ENCODE results near the gene PVALEF.

PVALEF gene

GRCh38 chr17:81207610-81208581 lies 42.6 kb downstream of the PVALEF start:
- peak overlapping the region in 1 of 2 experiments; percentile 19 for H3K14ac ChIP-seq (ENCODE audit: low read length in 2 of 2)

GRCh38 chr17:81208651-81209050 lies 43.3 kb downstream of the PVALEF start:
- no peak overlapping the region for H3K4me3 ChIP-seq (ENCODE audit: insufficient read depth in 1 of 2, low read depth in 1 of 2, low read length in 2 of 2)
- peaks cover 10% of the 10 kb centered on the region for H3K4me1 ChIP-seq (ENCODE audit: control insufficient read depth, insufficient read depth, low read depth, low read length)
- H3K18ac ChIP-seq (ENCODE audit: low read depth in 1 of 2, low read length in 2 of 2), result no peak overlapping the region
- H3K36me3 ChIP-seq (ENCODE audit: control insufficient read depth in 1 of 2, insufficient read depth in 2 of 2, low read depth in 1 of 2, low read length in 2 of 2), result peaks cover 0 to 43% of the 10 kb centered on the region in 2 experiments
- no peak overlapping the region for H2BK12ac ChIP-seq (ENCODE audit: low read length in 2 of 2)
- peaks cover 17% of the 10 kb centered on the region for H3K79me1 ChIP-seq (replicated peaks; ENCODE audit: low read length, poor library complexity, severe bottlenecking)
- no peak overlapping the region for H3K27ac ChIP-seq (ENCODE audit: low read length, poor library complexity, severe bottlenecking)
- H3K9me3 ChIP-seq (ENCODE audit: control insufficient read depth, low read length), result no peaks in the 10 kb centered on the region
- H4K91ac ChIP-seq (ENCODE audit: low read length), result peak overlapping the region; percentile 21
- no peak overlapping the region for H3K4me2 ChIP-seq (ENCODE audit: low read length, poor library complexity, severe bottlenecking)
- no peak overlapping the region for H3K9ac ChIP-seq (ENCODE audit: low read length)
- no peak overlapping the region for H3K4ac ChIP-seq (ENCODE audit: low read depth in 1 of 2, low read length in 2 of 2)
- WGBS, result 96% methylated on average over 10 of the region's 10 CpGs
- no peak overlapping the region for H2BK120ac ChIP-seq (ENCODE audit: low read depth, low read length)
- H2BK15ac ChIP-seq (ENCODE audit: low read depth, poor library complexity, severe bottlenecking), result no peak overlapping the region
- no peak for DNase-seq
- no peak overlapping the region for H3K23ac ChIP-seq (ENCODE audit: low read length in 2 of 2)
- H2AFZ ChIP-seq (ENCODE audit: low read depth, low read length), result no peak overlapping the region
- no peak overlapping the region for H2BK5ac ChIP-seq (ENCODE audit: low read depth, low read length, poor library complexity, severe bottlenecking)
- no peak overlapping the region for H4K8ac ChIP-seq (ENCODE audit: low read length)
- no peak overlapping the region for H2AK5ac ChIP-seq (ENCODE audit: low read length, severe bottlenecking)
- no peak overlapping the region for H3K14ac ChIP-seq (ENCODE audit: low read length in 2 of 2)
- H3K27me3 ChIP-seq (ENCODE audit: control insufficient read depth in 1 of 2, insufficient read depth in 1 of 2, low read length in 2 of 2), result no peaks in the 10 kb centered on the region

More at GRCh38 chr17:81207610-81208581, 42.6 kb downstream of the PVALEF start:
- peaks cover 15% of the 10 kb centered on the region for H3K79me1 ChIP-seq (replicated peaks; ENCODE audit: low read length, poor library complexity, severe bottlenecking)
- H3K9ac ChIP-seq (ENCODE audit: low read length), result no peak overlapping the region
- H3K4me1 ChIP-seq (ENCODE audit: control insufficient read depth, insufficient read depth, low read depth, low read length), result peaks cover 10% of the 10 kb centered on the region
- peak overlapping the region; percentile 51 for H4K8ac ChIP-seq (ENCODE audit: low read length)
- no peak overlapping the region for H2BK120ac ChIP-seq (ENCODE audit: low read depth, low read length)
- H3K36me3 ChIP-seq (ENCODE audit: control insufficient read depth in 1 of 2, insufficient read depth in 2 of 2, low read depth in 1 of 2, low read length in 2 of 2), result peaks cover 0 to 51% of the 10 kb centered on the region in 2 experiments
- no peaks in the 10 kb centered on the region for H3K9me3 ChIP-seq (ENCODE audit: control insufficient read depth, low read length)
- H2AK5ac ChIP-seq (ENCODE audit: low read length, severe bottlenecking), result no peak overlapping the region
- no peak overlapping the region for H2BK12ac ChIP-seq (ENCODE audit: low read length in 2 of 2)
- H3K27me3 ChIP-seq (ENCODE audit: control insufficient read depth in 1 of 2, insufficient read depth in 1 of 2, low read length in 2 of 2), result no peaks in the 10 kb centered on the region
- H4K91ac ChIP-seq (ENCODE audit: low read length), result no peak overlapping the region
- H3K4me2 ChIP-seq (ENCODE audit: low read length, poor library complexity, severe bottlenecking), result no peak overlapping the region
- H2BK5ac ChIP-seq (ENCODE audit: low read depth, low read length, poor library complexity, severe bottlenecking), result no peak overlapping the region
- H2AFZ ChIP-seq (ENCODE audit: low read depth, low read length), result no peak overlapping the region
- H2BK15ac ChIP-seq (ENCODE audit: low read depth, poor library complexity, severe bottlenecking), result no peak overlapping the region
- WGBS, result over 99% methylated on average over 16 of the region's 21 CpGs
- no peak overlapping the region for H3K27ac ChIP-seq (ENCODE audit: low read length, poor library complexity, severe bottlenecking)
- H3K4me3 ChIP-seq (ENCODE audit: insufficient read depth in 1 of 2, low read depth in 1 of 2, low read length in 2 of 2), result no peak overlapping the region
- DNase-seq, result no peak
- H3K23ac ChIP-seq (ENCODE audit: low read length in 2 of 2), result no peak overlapping the region
- no peak overlapping the region for H3K18ac ChIP-seq (ENCODE audit: low read depth in 1 of 2, low read length in 2 of 2)
- H3K4ac ChIP-seq (ENCODE audit: low read depth in 1 of 2, low read length in 2 of 2), result no peak overlapping the region

- Histone ChIP-seq H2AFZ (ENCODE audit: low read depth, low read length) (no peak overlapping the region), H3K27me3 (ENCODE audit: control insufficient read depth in 1 of 2, insufficient read depth in 1 of 2, low read length in 2 of 2) (no peaks in the 10 kb centered on the region), H3K18ac (ENCODE audit: low read depth in 1 of 2, low read length in 2 of 2) (no peak overlapping the region), H3K36me3 (ENCODE audit: control insufficient read depth in 1 of 2, insufficient read depth in 2 of 2, low read depth in 1 of 2, low read length in 2 of 2) (peaks cover 0 to 39% of the 10 kb centered on the region in 2 experiments), H3K79me1 (replicated peaks; ENCODE audit: low read length, poor library complexity, severe bottlenecking) (peaks cover 18% of the 10 kb centered on the region), H3K9me3 (ENCODE audit: control insufficient read depth, low read length) (no peaks in the 10 kb centered on the region), H2AK5ac (ENCODE audit: low read length, severe bottlenecking) (no peak overlapping the region), H3K23ac (ENCODE audit: low read length in 2 of 2) (no peak overlapping the region), H2BK120ac (ENCODE audit: low read depth, low read length) (no peak overlapping the region), H3K14ac (ENCODE audit: low read length in 2 of 2) (no peak overlapping the region), H3K9ac (ENCODE audit: low read length) (no peak overlapping the region), H2BK5ac (ENCODE audit: low read depth, low read length, poor library complexity, severe bottlenecking) (no peak overlapping the region), H2BK12ac (ENCODE audit: low read length in 2 of 2) (no peak overlapping the region), H4K8ac (ENCODE audit: low read length) (no peak overlapping the region), H3K4me1 (ENCODE audit: control insufficient read depth, insufficient read depth, low read depth, low read length) (peaks cover 10% of the 10 kb centered on the region), H3K4ac (ENCODE audit: low read depth in 1 of 2, low read length in 2 of 2) (no peak overlapping the region), H3K4me3 (ENCODE audit: insufficient read depth in 1 of 2, low read depth in 1 of 2, low read length in 2 of 2) (no peak overlapping the region), H3K27ac (ENCODE audit: low read length, poor library complexity, severe bottlenecking) (no peak overlapping the region), H4K91ac (ENCODE audit: low read length) (no peak overlapping the region), H2BK15ac (ENCODE audit: low read depth, poor library complexity, severe bottlenecking) (no peak overlapping the region), H3K4me2 (ENCODE audit: low read length, poor library complexity, severe bottlenecking) (no peak overlapping the region)
- DNase-seq, result no peak
- 98% methylated on average over 16 of the region's 16 CpGs for WGBS
Observed at GRCh38 chr17:81209141-81209540, 43.8 kb downstream of the PVALEF start.

- peaks cover 18% of the 10 kb centered on the region for H3K79me1 ChIP-seq (replicated peaks; ENCODE audit: low read length, poor library complexity, severe bottlenecking)
- peak overlapping the region; percentile 15 for H3K9ac ChIP-seq (ENCODE audit: low read length)
- H3K4ac ChIP-seq (ENCODE audit: low read depth in 1 of 2, low read length in 2 of 2), result no peak overlapping the region
- no peak overlapping the region for H2BK15ac ChIP-seq (ENCODE audit: low read depth, poor library complexity, severe bottlenecking)
- H3K23ac ChIP-seq (ENCODE audit: low read length in 2 of 2), result no peak overlapping the region
- peaks cover 0 to 35% of the 10 kb centered on the region in 2 experiments for H3K36me3 ChIP-seq (ENCODE audit: control insufficient read depth in 1 of 2, insufficient read depth in 2 of 2, low read depth in 1 of 2, low read length in 2 of 2)
- H2AFZ ChIP-seq (ENCODE audit: low read depth, low read length), result no peak overlapping the region
- H2BK12ac ChIP-seq (ENCODE audit: low read length in 2 of 2), result no peak overlapping the region
- no peak overlapping the region for H3K4me3 ChIP-seq (ENCODE audit: insufficient read depth in 1 of 2, low read depth in 1 of 2, low read length in 2 of 2)
- H4K8ac ChIP-seq (ENCODE audit: low read length), result no peak overlapping the region
- no peak overlapping the region for H3K27ac ChIP-seq (ENCODE audit: low read length, poor library complexity, severe bottlenecking)
- no peak overlapping the region for H4K91ac ChIP-seq (ENCODE audit: low read length)
- no peak overlapping the region for H3K4me2 ChIP-seq (ENCODE audit: low read length, poor library complexity, severe bottlenecking)
- H3K4me1 ChIP-seq (ENCODE audit: control insufficient read depth, insufficient read depth, low read depth, low read length), result peaks cover 10% of the 10 kb centered on the region
- no peak overlapping the region for H3K18ac ChIP-seq (ENCODE audit: low read depth in 1 of 2, low read length in 2 of 2)
- no peak overlapping the region for H2BK120ac ChIP-seq (ENCODE audit: low read depth, low read length)
- no peak overlapping the region for H3K14ac ChIP-seq (ENCODE audit: low read length in 2 of 2)
- no peak overlapping the region for H2BK5ac ChIP-seq (ENCODE audit: low read depth, low read length, poor library complexity, severe bottlenecking)
- no peak overlapping the region for H2AK5ac ChIP-seq (ENCODE audit: low read length, severe bottlenecking)
- DNase-seq, result no peak
- 95% methylated on average over 7 of the region's 10 CpGs for WGBS
- H3K9me3 ChIP-seq (ENCODE audit: control insufficient read depth, low read length), result no peaks in the 10 kb centered on the region
- H3K27me3 ChIP-seq (ENCODE audit: control insufficient read depth in 1 of 2, insufficient read depth in 1 of 2, low read length in 2 of 2), result no peaks in the 10 kb centered on the region
Observed at GRCh38 chr17:81210466-81210865, 45.2 kb downstream of the PVALEF start.

Data from mesenchymal stem cell (in vitro differentiated cells and primary cell).